G401.6 (cell line): ENCODE measurements around the gene RABEP2.
"Not testable (repeated sequence)": the region's sequence is repeated elsewhere in the genome, so short reads cannot be mapped to it uniquely, and the experiment has no call there.

ENCODE experiments used
- FAIRE-seq: peaks from 2 replicates; lab custom pipeline; 2012; peaks lifted over from hg19 to GRCh38; lab: Jason Lieb, UNC

RABEP2 gene

GRCh38 chr16:28932339-28933141, 7.5 kb upstream of the RABEP2 start:
- FAIRE-seq, result no peak

- no peak for FAIRE-seq
These were observed 6.8 kb upstream of the RABEP2 start, which contains the start of gene CD19 for GRCh38 chr16:28931801-28932225. Gene CD19, plus strand, starts transcription at chr16:28931971. Its CDS starts 30 bp downstream, at chr16:28932001.

GRCh38 chr16:28930652-28931051, 5.6 kb upstream of the RABEP2 start:
- no peak for FAIRE-seq

- no peak for FAIRE-seq
These were observed 5.2 kb upstream of the RABEP2 start for GRCh38 chr16:28930203-28930602.

- no peak for FAIRE-seq
These were observed 2.8 kb upstream of the RABEP2 start for GRCh38 chr16:28927815-28928214.

GRCh38 chr16:28926284-28926683, 1.2 kb upstream of the RABEP2 start:
- not testable (repeated sequence) for FAIRE-seq

- no peak for FAIRE-seq
These were observed 569 bp upstream of the RABEP2 start for GRCh38 chr16:28925386-28926228.

- FAIRE-seq, result no peak
These were observed 658 bp downstream of the RABEP2 start for GRCh38 chr16:28924399-28924761.

- no peak for FAIRE-seq
These were observed 1.2 kb downstream of the RABEP2 start for GRCh38 chr16:28923652-28924398.

GRCh38 chr16:28923231-28923587, 1.8 kb downstream of the RABEP2 start:
- FAIRE-seq, result no peak

- FAIRE-seq, result no peak
These were observed 6.3 kb downstream of the RABEP2 start for GRCh38 chr16:28918698-28919097.

GRCh38 chr16:28917095-28917494, 7.9 kb downstream of the RABEP2 start:
- FAIRE-seq, result no peak

- no peak for FAIRE-seq
These were observed 9.9 kb downstream of the RABEP2 start for GRCh38 chr16:28915181-28915580.

GRCh38 chr16:28913946-28914724, 10.9 kb downstream of the RABEP2 start:
- FAIRE-seq, result no peak

GRCh38 chr16:28912558-28912957, 12.5 kb downstream of the RABEP2 start:
- no peak for FAIRE-seq

GRCh38 chr16:28910086-28911031, 14.7 kb downstream of the RABEP2 start:
- FAIRE-seq, result peak; percentile 94

- FAIRE-seq, result no peak
These were observed 19.2 kb downstream of the RABEP2 start for GRCh38 chr16:28905800-28906372.

- FAIRE-seq, result no peak
These were observed 19.7 kb downstream of the RABEP2 start for GRCh38 chr16:28905229-28905754.

GRCh38 chr16:28904828-28905227, 20.2 kb downstream of the RABEP2 start:
- no peak for FAIRE-seq

- FAIRE-seq, result no peak
These were observed 20.7 kb downstream of the RABEP2 start for GRCh38 chr16:28904363-28904762.
